ENCODE results near the gene SRL. TPM values are rescaled to one million over a fixed set of nuclear protein-coding genes. Genes with fewer than 3 reads are reported as not detected.

SRL gene
- total and polyA plus RNA-seq, 2 of the 8 experiments (the other 6 are each of a cell fraction or from before 2014, with no cell fraction given) = 0.05 TPM; not detected in 1

GRCh38 chr16:4270091-4270490 is 28.2 kb upstream of the SRL start:
- H2BK12ac ChIP-seq (ENCODE audit: low read depth, low read length) = 0 out of 2 replicates have a peak overlapping the region, but pooled peaks have one; percentile 87
- no peaks in the 10 kb centered on the region for H3K9me3 ChIP-seq (ENCODE audit: insufficient read depth in 2 of 2, low read depth in 1 of 2, low read length in 1 of 2)
- peak overlapping the region; percentile 48; the same call in 1 of the 2 replicates for H3K18ac ChIP-seq (ENCODE audit: extremely low read depth, low read length)
- H3K27ac ChIP-seq (ENCODE audit: low read depth, low read length) = no peak overlapping the region
- ChIA-PET CTCF (ENCODE audit: partially characterized antibody) (interaction anchor here (1.0 to 4.7 kb wide), 8 partner anchors 8 to 132 kb away, joined by 3 to 34 read pairs (median 7); no protein-coding TSS in a partner anchor), POLR2A (ENCODE audit: partially characterized antibody) (interaction anchor here (0.6 to 24.1 kb wide), 10 partner anchors 9 to 128 kb away, joined by 3 to 403 read pairs (median 6); no protein-coding TSS in a partner anchor)
- no peak for DNase-seq (ENCODE audit: low read depth in 1 of 2, low spot score in 2 of 2)
- no peak overlapping the region for H3K4ac ChIP-seq (replicated peaks; ENCODE audit: insufficient read length, low read depth, low read length)
- no peak overlapping the region for H3K4me3 ChIP-seq (ENCODE audit: extremely low read depth in 1 of 4, insufficient read depth in 2 of 4, low read depth in 3 of 4, low read length in 4 of 4)
- H2BK15ac ChIP-seq (ENCODE audit: low read length) = peak overlapping the region; percentile 88; the same call in 1 of the 2 replicates
- peaks cover 13% of the 10 kb centered on the region; the same call in 1 of the 2 replicates for H3K23me2 ChIP-seq (ENCODE audit: low read depth, low read length)
- WGBS, 2 experiments (ENCODE audit: extremely low coverage in 1 of 2, insufficient coverage in 1 of 2, insufficient read length in 1 of 2, insufficient replicate concordance in 2 of 2, low coverage in 1 of 2, low lambda C conversion rate in 2 of 2, missing lambda C conversion rate in 1 of 2) = 96% methylated on average over 5 of the region's 5 CpGs; no CpG with 5 or more reads in 1 of the 2 experiments
- H2BK120ac ChIP-seq (replicated peaks; ENCODE audit: low read depth, low read length) = no peak overlapping the region
- peaks cover 18% of the 10 kb centered on the region; the same call in 1 of the 2 replicates for H3K79me1 ChIP-seq (ENCODE audit: low read depth, low read length)
- H3K4me2 ChIP-seq (ENCODE audit: insufficient read depth in 1 of 2, low read depth in 2 of 2, low read length in 2 of 2) = peak overlapping the region; percentile 55 to 92; a peak in 3 of 4 replicates
- no peak overlapping the region for H2BK20ac ChIP-seq (ENCODE audit: low read length)
- no peak overlapping the region for H2AFZ ChIP-seq (ENCODE audit: low read length)
- no peak overlapping the region for H4K91ac ChIP-seq (replicated peaks; ENCODE audit: insufficient read length, low read length)
- no peak overlapping the region for H3K56ac ChIP-seq (replicated peaks; ENCODE audit: insufficient read length, low read depth, low read length)
- H3K23ac ChIP-seq (ENCODE audit: insufficient read length) = no peak overlapping the region
- peaks cover 7 to 9% of the 10 kb centered on the region in 2 experiments for H4K20me1 ChIP-seq (replicated peaks in 1 of 2; ENCODE audit: control insufficient read depth in 1 of 2, insufficient read depth in 2 of 2, low read length in 2 of 2)
- H3K14ac ChIP-seq (ENCODE audit: insufficient read length) = no peak overlapping the region
- H4K5ac ChIP-seq (ENCODE audit: insufficient read length, low read depth, low read length) = no peak overlapping the region
- H3K27me3 ChIP-seq (replicated peaks in 1 of 4; ENCODE audit: control insufficient read depth in 3 of 4, extremely low read depth in 1 of 4, insufficient read depth in 3 of 4, low read length in 3 of 4) = no peaks in the 10 kb centered on the region
- H2BK5ac ChIP-seq (ENCODE audit: low read depth, low read length) = peak overlapping the region; percentile 54
- H3K4me1 ChIP-seq (replicated peaks in 1 of 4; ENCODE audit: control insufficient read depth in 3 of 4, insufficient read depth in 4 of 4, low read length in 3 of 4) = peaks cover 3 to 11% (median 8%) of the 10 kb centered on the region in 4 experiments
- no peak for FAIRE-seq
- no peak overlapping the region for H3K9ac ChIP-seq (replicated peaks in 1 of 4; ENCODE audit: extremely low read depth in 1 of 4, low read depth in 3 of 4, low read length in 3 of 4)
- H3K79me2 ChIP-seq (ENCODE audit: control insufficient read depth in 1 of 2, insufficient read depth in 2 of 2, low read length in 2 of 2) = peaks cover 29 to 69% of the 10 kb centered on the region in 2 experiments; a peak in 3 of 4 replicates
- H2AK5ac ChIP-seq (ENCODE audit: low read depth, low read length) = no peak overlapping the region
- no peak overlapping the region; the same call in 1 of the 2 replicates for H4K8ac ChIP-seq (ENCODE audit: extremely low read depth, insufficient read depth, low read length)
- H3K36me3 ChIP-seq (ENCODE audit: control insufficient read depth in 2 of 4, insufficient read depth in 4 of 4, low read length in 3 of 4) = no peaks in the 10 kb centered on the region
- TF ChIP-seq BRCA1 (IDR thresholded peaks at IDR 0.05; ENCODE audit: low read depth, low read length) (no peak), SAP30 (IDR thresholded peaks at IDR 0.05; ENCODE audit: insufficient read depth, insufficient replicate concordance, low read length) (no peak), NRF1 (IDR thresholded peaks at IDR 0.05; ENCODE audit: low read depth, low read length) (no peak), RNF2 (IDR thresholded peaks at IDR 0.05; ENCODE audit: borderline replicate concordance, low read depth, low read length, missing control alignments, poor library complexity, severe bottlenecking) (no peak), CBX8 (IDR thresholded peaks at IDR 0.05; ENCODE audit: borderline replicate concordance, low read depth, low read length) (no peak), E2F6 (IDR thresholded peaks at IDR 0.05) (no peak), CREB1 (IDR thresholded peaks at IDR 0.05) (no peak), ATF2 (IDR thresholded peaks at IDR 0.05; ENCODE audit: low read length) (no peak), TAF7 (optimal IDR thresholded peaks at IDR 0.05; ENCODE audit: borderline replicate concordance, low read depth, low read length) (no peak), SIX5 (IDR thresholded peaks at IDR 0.05; ENCODE audit: low read depth, low read length) (no peak)

Measured in H1 (cell line).